PC-9 (cell line): Measurements from ENCODE around the gene AUTS2.

Source experiments
- EZH2 ChIP-seq: fragments of 200-600 bp; sonication (generic); IDR thresholded peaks from 2 replicates; pipeline ENCODE4 v1.8.0; 2017; ENCODE audit warnings: antibody characterized with exemption, low read depth
- TF ChIP-seq, protein P1 (sequence below): fragments of 200-600 bp; sonication (generic); conservative IDR thresholded peaks from 2 replicates; pipeline ENCODE4 v1.6.1; 2017; ENCODE audit warnings: mixed run types, antibody characterized with exemption, mild to moderate bottlenecking, moderate library complexity

DNA sequence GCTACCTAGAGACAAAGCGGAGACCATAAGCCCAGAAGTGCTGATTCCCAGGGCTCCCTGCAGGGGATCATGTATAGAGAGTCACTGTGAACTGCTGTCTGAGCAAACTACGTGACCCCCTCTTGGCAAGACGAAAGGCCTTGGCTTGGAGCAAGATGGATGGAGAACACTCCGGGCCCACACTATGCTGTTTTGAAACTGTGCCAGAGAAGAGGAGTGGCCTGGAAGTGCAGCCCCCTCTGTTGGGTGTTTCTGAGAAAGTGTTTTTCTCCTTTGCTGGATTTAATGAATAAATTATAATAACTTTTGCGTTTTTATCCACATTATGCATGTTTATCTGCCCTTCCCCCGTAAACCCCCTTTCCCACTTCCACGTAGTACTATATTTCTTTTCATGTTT, 894.4 kb downstream of the AUTS2 start:
- TF ChIP-seq, protein P1, sequence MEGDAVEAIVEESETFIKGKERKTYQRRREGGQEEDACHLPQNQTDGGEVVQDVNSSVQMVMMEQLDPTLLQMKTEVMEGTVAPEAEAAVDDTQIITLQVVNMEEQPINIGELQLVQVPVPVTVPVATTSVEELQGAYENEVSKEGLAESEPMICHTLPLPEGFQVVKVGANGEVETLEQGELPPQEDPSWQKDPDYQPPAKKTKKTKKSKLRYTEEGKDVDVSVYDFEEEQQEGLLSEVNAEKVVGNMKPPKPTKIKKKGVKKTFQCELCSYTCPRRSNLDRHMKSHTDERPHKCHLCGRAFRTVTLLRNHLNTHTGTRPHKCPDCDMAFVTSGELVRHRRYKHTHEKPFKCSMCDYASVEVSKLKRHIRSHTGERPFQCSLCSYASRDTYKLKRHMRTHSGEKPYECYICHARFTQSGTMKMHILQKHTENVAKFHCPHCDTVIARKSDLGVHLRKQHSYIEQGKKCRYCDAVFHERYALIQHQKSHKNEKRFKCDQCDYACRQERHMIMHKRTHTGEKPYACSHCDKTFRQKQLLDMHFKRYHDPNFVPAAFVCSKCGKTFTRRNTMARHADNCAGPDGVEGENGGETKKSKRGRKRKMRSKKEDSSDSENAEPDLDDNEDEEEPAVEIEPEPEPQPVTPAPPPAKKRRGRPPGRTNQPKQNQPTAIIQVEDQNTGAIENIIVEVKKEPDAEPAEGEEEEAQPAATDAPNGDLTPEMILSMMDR: no peak
- TF ChIP-seq EZH2: no peak
